ENCODE measurements around the gene DARS2. TPM values are rescaled to one million over a fixed set of nuclear protein-coding genes. Genes with fewer than 3 reads are reported as not detected.

DARS2 gene
- total RNA-seq, 1 experiment from 2014 or later = 35.0 TPM

DNA sequence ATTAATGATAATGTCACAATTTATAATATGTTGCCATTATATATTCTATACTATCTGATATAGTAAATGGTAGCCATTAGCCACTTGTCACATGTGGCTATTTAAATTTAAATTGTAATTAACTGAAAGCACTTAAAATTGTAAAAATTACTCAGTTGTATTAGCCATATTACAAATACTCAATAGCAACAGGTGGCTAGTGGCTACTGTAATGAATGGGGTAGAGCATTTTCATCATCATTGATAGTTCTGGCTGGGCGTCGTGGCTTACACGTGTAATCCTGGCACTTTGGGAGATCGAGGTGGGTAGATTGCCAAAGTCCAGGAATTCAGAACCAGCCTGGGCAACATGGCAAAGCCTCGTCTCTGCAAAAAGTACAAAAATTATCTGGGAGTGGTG, 60.2 kb downstream of the DARS2 start:
- peaks cover 11 to 25% (median 24%) of the 10 kb centered on the region in 3 experiments; a peak in 6 of 7 replicates for H3K36me3 Mint-ChIP-seq (ENCODE audit: insufficient read depth in 1 of 3, low read depth in 3 of 3)
- peaks cover 16 to 20% of the 10 kb centered on the region in 2 experiments for H3K4me1 Mint-ChIP-seq
- Histone ChIP-seq H3K9ac (ENCODE audit: extremely low read depth, insufficient read length, low read length) (no peak overlapping the region), H4K5ac (ENCODE audit: insufficient read length, low read depth, low read length) (no peak overlapping the region), H3K27me3 (ENCODE audit: insufficient read depth, low read length) (no peaks in the 10 kb centered on the region), H4K20me1 (ENCODE audit: control insufficient read depth, insufficient read depth, insufficient read length) (no peaks in the 10 kb centered on the region), H3K4me2 (ENCODE audit: insufficient read depth, insufficient read length, low read length) (no peak overlapping the region), H2BK15ac (ENCODE audit: low read depth, low read length) (no peak overlapping the region), H2AK5ac (ENCODE audit: insufficient read length, low read length) (no peak overlapping the region), H3K56ac (ENCODE audit: insufficient read length, low read depth, low read length) (no peak overlapping the region), H3K23me2 (ENCODE audit: insufficient read length, low read depth, low read length, poor library complexity, severe bottlenecking) (no peaks in the 10 kb centered on the region), H3T11ph (ENCODE audit: low read length) (no peak overlapping the region), H3K4ac (ENCODE audit: low read depth, low read length) (no peak overlapping the region), H3K79me2 (ENCODE audit: insufficient read depth, low read length) (no peaks in the 10 kb centered on the region; the same call in 1 of the 2 replicates), H2BK12ac (ENCODE audit: insufficient read length, low read depth, low read length) (no peak overlapping the region), H4K8ac (replicated peaks; ENCODE audit: insufficient read length, low read depth, low read length) (no peak overlapping the region), H3K18ac (ENCODE audit: insufficient read length, low read depth, low read length) (no peak overlapping the region), H3K14ac (ENCODE audit: insufficient read depth, low read length) (no peak overlapping the region), H2BK20ac (ENCODE audit: low read depth, low read length, poor library complexity, severe bottlenecking) (no peak overlapping the region), H3K79me1 (ENCODE audit: insufficient read depth, low read depth, low read length, poor library complexity, severe bottlenecking) (no peaks in the 10 kb centered on the region), H3K4me1 (ENCODE audit: insufficient read depth, low read length) (peaks cover 6% of the 10 kb centered on the region; the same call in 1 of the 2 replicates), H3K23ac (ENCODE audit: insufficient read length, low read depth, low read length) (no peak overlapping the region), H4K91ac (ENCODE audit: insufficient read length, low read depth, low read length) (no peak overlapping the region), H3K9me3 (ENCODE audit: control insufficient read depth, low read depth, low read length) (no peaks in the 10 kb centered on the region), H3K27ac (ENCODE audit: insufficient read length, low read depth, low read length) (no peak overlapping the region), H2BK5ac (ENCODE audit: insufficient read length, low read length) (no peak overlapping the region), H2BK120ac (ENCODE audit: low read depth, low read length, poor library complexity, severe bottlenecking) (no peak overlapping the region), H2AFZ (ENCODE audit: low read length) (no peak overlapping the region)
- DNase-seq = no peak
- no CpG with 5 or more reads among the region's 5 CpGs for WGBS (ENCODE audit: extremely low coverage, insufficient read length, low lambda C conversion rate)
- no peak overlapping the region for H3K27ac Mint-ChIP-seq
- no peaks in the 10 kb centered on the region for H3K27me3 Mint-ChIP-seq (ENCODE audit: low read depth)
- no peak overlapping the region for H3K4me3 Mint-ChIP-seq
- H3K9me3 Mint-ChIP-seq = no peaks in the 10 kb centered on the region
- TF ChIP-seq, protein P1, sequence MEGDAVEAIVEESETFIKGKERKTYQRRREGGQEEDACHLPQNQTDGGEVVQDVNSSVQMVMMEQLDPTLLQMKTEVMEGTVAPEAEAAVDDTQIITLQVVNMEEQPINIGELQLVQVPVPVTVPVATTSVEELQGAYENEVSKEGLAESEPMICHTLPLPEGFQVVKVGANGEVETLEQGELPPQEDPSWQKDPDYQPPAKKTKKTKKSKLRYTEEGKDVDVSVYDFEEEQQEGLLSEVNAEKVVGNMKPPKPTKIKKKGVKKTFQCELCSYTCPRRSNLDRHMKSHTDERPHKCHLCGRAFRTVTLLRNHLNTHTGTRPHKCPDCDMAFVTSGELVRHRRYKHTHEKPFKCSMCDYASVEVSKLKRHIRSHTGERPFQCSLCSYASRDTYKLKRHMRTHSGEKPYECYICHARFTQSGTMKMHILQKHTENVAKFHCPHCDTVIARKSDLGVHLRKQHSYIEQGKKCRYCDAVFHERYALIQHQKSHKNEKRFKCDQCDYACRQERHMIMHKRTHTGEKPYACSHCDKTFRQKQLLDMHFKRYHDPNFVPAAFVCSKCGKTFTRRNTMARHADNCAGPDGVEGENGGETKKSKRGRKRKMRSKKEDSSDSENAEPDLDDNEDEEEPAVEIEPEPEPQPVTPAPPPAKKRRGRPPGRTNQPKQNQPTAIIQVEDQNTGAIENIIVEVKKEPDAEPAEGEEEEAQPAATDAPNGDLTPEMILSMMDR (conservative IDR thresholded peaks at IDR 0.05) = no peak
